ENCODE measurements around the gene TMCO4. TPM values are rescaled to one million over a fixed set of nuclear protein-coding genes. Genes with fewer than 3 reads are reported as not detected.

TMCO4 gene
- total and polyA plus RNA-seq, 2 donors (not counting 1 experiment from before 2014, with no cell fraction given), result 21.7 to 31.3 TPM

GRCh38 chr1:19812875-19813642, 13.3 kb upstream of the TMCO4 start:
- ATAC-seq (ENCODE audit: low read depth) (no peak), DNase-seq (no peak)
- H3K9ac ChIP-seq (ENCODE audit: low read length), result no peak overlapping the region
- H3K9me3 Mint-ChIP-seq (ENCODE audit: insufficient read depth), result no peaks in the 10 kb centered on the region
- no peaks in the 10 kb centered on the region for H3K79me2 ChIP-seq (ENCODE audit: control insufficient read depth, insufficient read depth, low read length)
- no peak overlapping the region for H2AFZ ChIP-seq (ENCODE audit: insufficient read depth, low read depth, low read length, poor library complexity, severe bottlenecking)
- H3K27ac ChIP-seq (ENCODE audit: low read length in 2 of 2), result no peak overlapping the region
- no peaks in the 10 kb centered on the region for H3K9me3 ChIP-seq (ENCODE audit: control extremely low read depth in 1 of 3, control insufficient read depth in 2 of 3, insufficient read depth in 1 of 3, low read length in 2 of 3)
- H4K20me1 ChIP-seq (ENCODE audit: control insufficient read depth, insufficient read depth, low read length, poor library complexity, severe bottlenecking), result no peaks in the 10 kb centered on the region
- peaks cover 36% of the 10 kb centered on the region for H3K27me3 Mint-ChIP-seq
- no peaks in the 10 kb centered on the region for H3K36me3 ChIP-seq (replicated peaks in 1 of 2; ENCODE audit: control extremely low read depth in 1 of 2, control insufficient read depth in 1 of 2, extremely low read depth in 1 of 2, insufficient read depth in 2 of 2, low read length in 1 of 2)
- no peak overlapping the region for H3K27ac Mint-ChIP-seq
- POLR2A ChIA-PET, result no interaction called here
- no peaks in the 10 kb centered on the region for H3K4me1 ChIP-seq (ENCODE audit: control insufficient read depth in 2 of 2, insufficient read depth in 2 of 2, low read length in 2 of 2)
- H3K4me2 ChIP-seq (replicated peaks; ENCODE audit: low read depth, low read length, poor library complexity, severe bottlenecking), result no peak overlapping the region
- WGBS (ENCODE audit: insufficient coverage), result 90% methylated on average over 11 of the region's 15 CpGs
- TF ChIP-seq EZH2 (IDR thresholded peaks at IDR 0.05; ENCODE audit: borderline replicate concordance, insufficient read depth, low read depth, low read length, poor library complexity, severe bottlenecking) (no peak), CTCF (IDR thresholded peaks at IDR 0.05) (no peak)
- H3K4me3 Mint-ChIP-seq, result no peak overlapping the region
- no peak overlapping the region for H3K4me3 ChIP-seq (ENCODE audit: control extremely low read depth in 1 of 5, extremely low read depth in 1 of 5, insufficient read depth in 1 of 5, low read depth in 2 of 5, low read length in 4 of 5)
- peaks cover 0 to 4% (median 0%) of the 10 kb centered on the region in 4 experiments for H3K27me3 ChIP-seq (replicated peaks in 1 of 4; ENCODE audit: control extremely low read depth in 1 of 4, control insufficient read depth in 3 of 4, insufficient read depth in 4 of 4, low read length in 3 of 4)
- no peaks in the 10 kb centered on the region for H3K4me1 Mint-ChIP-seq
- CTCF ChIA-PET, result interaction anchor here (1.1 to 2.0 kb wide), 2 partner anchors 51 to 52 kb away, joined by 4 to 5 read pairs; no protein-coding TSS in a partner anchor
- intact Hi-C loops (cut with micrococcal nuclease), result no loop called here

- intact Hi-C loops (cut with micrococcal nuclease), result loop anchor here (2.0 kb wide), 1 partner anchor 49 kb away; no protein-coding TSS in a partner anchor
- Histone ChIP-seq H4K20me1 (ENCODE audit: control insufficient read depth, insufficient read depth, low read length, poor library complexity, severe bottlenecking) (no peaks in the 10 kb centered on the region), H3K4me1 (ENCODE audit: control insufficient read depth in 2 of 2, insufficient read depth in 2 of 2, low read length in 2 of 2) (no peaks in the 10 kb centered on the region), H3K4me3 (ENCODE audit: control extremely low read depth in 1 of 5, extremely low read depth in 1 of 5, insufficient read depth in 1 of 5, low read depth in 2 of 5, low read length in 4 of 5) (no peak overlapping the region), H3K9me3 (ENCODE audit: control extremely low read depth in 1 of 3, control insufficient read depth in 2 of 3, insufficient read depth in 1 of 3, low read length in 2 of 3) (no peaks in the 10 kb centered on the region), H3K9ac (ENCODE audit: low read length) (no peak overlapping the region), H3K27ac (ENCODE audit: low read length in 2 of 2) (no peak overlapping the region), H3K27me3 (replicated peaks in 1 of 4; ENCODE audit: control extremely low read depth in 1 of 4, control insufficient read depth in 3 of 4, insufficient read depth in 4 of 4, low read length in 3 of 4) (peaks cover 0 to 4% (median 0%) of the 10 kb centered on the region in 4 experiments), H2AFZ (ENCODE audit: insufficient read depth, low read depth, low read length, poor library complexity, severe bottlenecking) (no peak overlapping the region), H3K4me2 (replicated peaks; ENCODE audit: low read depth, low read length, poor library complexity, severe bottlenecking) (no peak overlapping the region), H3K36me3 (replicated peaks in 1 of 2; ENCODE audit: control extremely low read depth in 1 of 2, control insufficient read depth in 1 of 2, extremely low read depth in 1 of 2, insufficient read depth in 2 of 2, low read length in 1 of 2) (no peaks in the 10 kb centered on the region), H3K79me2 (ENCODE audit: control insufficient read depth, insufficient read depth, low read length) (no peaks in the 10 kb centered on the region)
- Mint-ChIP-seq H3K4me3 (no peak overlapping the region), H3K27ac (peak overlapping the region; percentile 8), H3K9me3 (ENCODE audit: insufficient read depth) (no peaks in the 10 kb centered on the region), H3K27me3 (peaks cover 34% of the 10 kb centered on the region), H3K4me1 (no peaks in the 10 kb centered on the region)
- POLR2A ChIA-PET, result no interaction called here
- 58% methylated on average over 5 of the region's 5 CpGs for WGBS (ENCODE audit: insufficient coverage)
- TF ChIP-seq CTCF (IDR thresholded peaks at IDR 0.05) (peak; percentile 53), EZH2 (IDR thresholded peaks at IDR 0.05; ENCODE audit: borderline replicate concordance, insufficient read depth, low read depth, low read length, poor library complexity, severe bottlenecking) (no peak)
- CTCF ChIA-PET, result interaction anchor here (2.0 kb wide), 1 partner anchor 49 kb away, joined by 5 read pairs; no protein-coding TSS in a partner anchor
- DNase-seq (peak; percentile 24), ATAC-seq (ENCODE audit: low read depth) (no peak)
Measured at GRCh38 chr1:19811206-19811851, 11.6 kb upstream of the TMCO4 start.

All from B cell (primary cell).